Activated CD4-positive, alpha-beta T cell treated with anti-CD3 and anti-CD28 coated beads, Interleukin-2, amount 10 ng/mL, durations not matched to agents 7 days and 5 days (primary cell): ENCODE data around the gene KCP. TPM values are rescaled to one million over a fixed set of nuclear protein-coding genes. Genes with fewer than 3 reads are reported as not detected.
A peak's percentile ranks its signal among the peaks of the same experiment; 100 is the strongest.

Experiments
- CTCF ChIA-PET: fragments of 350-600 bp; sonication (Branson Sonifier 250); formaldehyde crosslinking; loops from one replicate; lab custom pipeline; 2021; ENCODE audit warnings: antibody characterized with exemption; lab: Charles Lee
- POLR2A ChIA-PET: fragments of 350-600 bp; sonication (Branson Sonifier 250); formaldehyde crosslinking; loops from one replicate; lab custom pipeline; 2021; ENCODE audit warnings: antibody characterized with exemption; lab: Charles Lee
- DNase-seq: peaks from one replicate; pipeline ENCODE4 v3.0.0-alpha.2; 2020
- H3K27ac Mint-ChIP-seq: one replicate; pipeline ENCODE4 v1.8.0; 2021; ENCODE audit warnings: mild to moderate bottlenecking, moderate library complexity, mixed read lengths
- H3K27me3 Mint-ChIP-seq: one replicate; pipeline ENCODE4 v1.8.0; 2021; ENCODE audit warnings: mixed read lengths
- H3K36me3 Mint-ChIP-seq: one replicate; pipeline ENCODE4 v1.8.0; 2021; ENCODE audit warnings: low read depth, mixed read lengths
- H3K4me1 Mint-ChIP-seq: one replicate; pipeline ENCODE4 v1.8.0; 2021; ENCODE audit warnings: mixed read lengths
- H3K4me3 Mint-ChIP-seq: one replicate; pipeline ENCODE4 v1.8.0; 2021; ENCODE audit warnings: mild to moderate bottlenecking, moderate library complexity, mixed read lengths
- H3K9me3 Mint-ChIP-seq: one replicate; pipeline ENCODE4 v1.8.0; 2021; ENCODE audit warnings: mixed read lengths
- total RNA-seq, 2 experiments: library from RNA; stranded (reverse); gene quantifications; one replicate each; pipeline ENCODE4 v1.2.3, GENCODE V29; 2021

The KCP gene
- total RNA-seq, 2 experiments from 2014 or later: 0.10 to 0.12 TPM

GRCh38 chr7:128841921-128842673 lies 68.4 kb downstream of the KCP start:
- H3K4me3 Mint-ChIP-seq: no peak overlapping the region
- no peaks in the 10 kb centered on the region for H3K27me3 Mint-ChIP-seq
- H3K4me1 Mint-ChIP-seq: no peaks in the 10 kb centered on the region
- no peak overlapping the region for H3K27ac Mint-ChIP-seq
- no peaks in the 10 kb centered on the region for H3K36me3 Mint-ChIP-seq
- DNase-seq: peak; percentile 53
- no peaks in the 10 kb centered on the region for H3K9me3 Mint-ChIP-seq
- POLR2A ChIA-PET: no interaction called here
- CTCF ChIA-PET: interaction anchor here (1.0 to 1.9 kb wide), 8 partner anchors 11 to 362 kb away, joined by 3 to 6 read pairs (median 4); no protein-coding TSS in a partner anchor

- Mint-ChIP-seq H3K4me3 (no peak overlapping the region), H3K27ac (no peak overlapping the region), H3K36me3 (no peaks in the 10 kb centered on the region), H3K27me3 (no peaks in the 10 kb centered on the region), H3K9me3 (no peaks in the 10 kb centered on the region), H3K4me1 (no peaks in the 10 kb centered on the region)
- DNase-seq: no peak
- CTCF ChIA-PET: interaction anchor here (0.6 to 1.7 kb wide), 7 partner anchors 10 to 919 kb away, joined by 3 to 6 read pairs (median 4); no protein-coding TSS in a partner anchor
- POLR2A ChIA-PET: no interaction called here
Observed at GRCh38 chr7:128841171-128841690, 69.3 kb downstream of the KCP start.

GRCh38 chr7:128840326-128841170 lies 70.0 kb downstream of the KCP start:
- Mint-ChIP-seq H3K27ac (no peak overlapping the region), H3K27me3 (no peaks in the 10 kb centered on the region), H3K4me3 (no peak overlapping the region), H3K9me3 (no peaks in the 10 kb centered on the region), H3K36me3 (no peaks in the 10 kb centered on the region), H3K4me1 (no peaks in the 10 kb centered on the region)
- POLR2A ChIA-PET: no interaction called here
- DNase-seq: no peak
- CTCF ChIA-PET: interaction anchor here (1.0 to 1.7 kb wide), 4 partner anchors 9 to 43 kb away, joined by 3 to 6 read pairs (median 4); no protein-coding TSS in a partner anchor

GRCh38 chr7:128839751-128840177 lies 70.7 kb downstream of the KCP start:
- H3K27ac Mint-ChIP-seq: no peak overlapping the region
- ChIA-PET CTCF (interaction anchor here (1.4 kb wide), 1 partner anchor 44 kb away, joined by 3 read pairs; no protein-coding TSS in a partner anchor), POLR2A (no interaction called here)
- no peaks in the 10 kb centered on the region for H3K9me3 Mint-ChIP-seq
- DNase-seq: no peak
- no peak overlapping the region for H3K4me3 Mint-ChIP-seq
- no peaks in the 10 kb centered on the region for H3K36me3 Mint-ChIP-seq
- no peaks in the 10 kb centered on the region for H3K27me3 Mint-ChIP-seq
- no peaks in the 10 kb centered on the region for H3K4me1 Mint-ChIP-seq

GRCh38 chr7:128838981-128839731 lies 71.4 kb downstream of the KCP start:
- Mint-ChIP-seq H3K27me3 (no peaks in the 10 kb centered on the region), H3K4me3 (no peak overlapping the region), H3K9me3 (no peaks in the 10 kb centered on the region), H3K36me3 (no peaks in the 10 kb centered on the region), H3K4me1 (no peaks in the 10 kb centered on the region), H3K27ac (no peak overlapping the region)
- CTCF ChIA-PET: no interaction called here
- POLR2A ChIA-PET: no interaction called here
- no peak for DNase-seq

- POLR2A ChIA-PET: no interaction called here
- no peak for DNase-seq
- CTCF ChIA-PET: no interaction called here
Observed at GRCh38 chr7:128838109-128838779, 72.3 kb downstream of the KCP start.

GRCh38 chr7:128837521-128837921 lies 73.0 kb downstream of the KCP start:
- CTCF ChIA-PET: interaction anchor here (0.5 kb wide), 1 partner anchor 341 kb away, joined by 3 read pairs; no protein-coding TSS in a partner anchor
- Mint-ChIP-seq H3K9me3 (no peaks in the 10 kb centered on the region), H3K36me3 (no peaks in the 10 kb centered on the region), H3K27me3 (peaks cover 2% of the 10 kb centered on the region), H3K27ac (no peak overlapping the region), H3K4me3 (no peak overlapping the region), H3K4me1 (no peaks in the 10 kb centered on the region)
- DNase-seq: no peak
- POLR2A ChIA-PET: no interaction called here

More at GRCh38 chr7:128838109-128838779, 72.3 kb downstream of the KCP start:
- Mint-ChIP-seq H3K27me3 (peaks cover 2% of the 10 kb centered on the region), H3K4me3 (no peak overlapping the region), H3K9me3 (no peaks in the 10 kb centered on the region), H3K4me1 (no peaks in the 10 kb centered on the region), H3K27ac (no peak overlapping the region), H3K36me3 (no peaks in the 10 kb centered on the region)

GRCh38 chr7:128836729-128837348 lies 73.7 kb downstream of the KCP start:
- Mint-ChIP-seq H3K27ac (no peak overlapping the region), H3K4me1 (no peaks in the 10 kb centered on the region), H3K4me3 (no peak overlapping the region), H3K27me3 (peaks cover 4% of the 10 kb centered on the region), H3K36me3 (no peaks in the 10 kb centered on the region), H3K9me3 (no peaks in the 10 kb centered on the region)
- ChIA-PET POLR2A (no interaction called here), CTCF (interaction anchor here (0.5 to 2.3 kb wide), 2 partner anchors 47 to 342 kb away, joined by 3 to 8 read pairs; no protein-coding TSS in a partner anchor)
- no peak for DNase-seq

- ChIA-PET CTCF (interaction anchor here (0.5 to 2.3 kb wide), 4 partner anchors 21 to 1224 kb away, joined by 3 to 8 read pairs (median 4); no protein-coding TSS in a partner anchor), POLR2A (no interaction called here)
- no peaks in the 10 kb centered on the region for H3K9me3 Mint-ChIP-seq
- DNase-seq: no peak
- peaks cover 5% of the 10 kb centered on the region for H3K4me1 Mint-ChIP-seq
- no peak overlapping the region for H3K4me3 Mint-ChIP-seq
- H3K27me3 Mint-ChIP-seq: peaks cover 11% of the 10 kb centered on the region
- no peak overlapping the region for H3K27ac Mint-ChIP-seq
- H3K36me3 Mint-ChIP-seq: no peaks in the 10 kb centered on the region
Observed at GRCh38 chr7:128835790-128836641, 74.5 kb downstream of the KCP start.

- Mint-ChIP-seq H3K27ac (no peak overlapping the region), H3K4me1 (peaks cover 11% of the 10 kb centered on the region), H3K4me3 (no peak overlapping the region), H3K9me3 (no peaks in the 10 kb centered on the region), H3K27me3 (peaks cover 17% of the 10 kb centered on the region), H3K36me3 (no peaks in the 10 kb centered on the region)
- CTCF ChIA-PET: interaction anchor here (0.5 to 2.3 kb wide), 4 partner anchors 20 to 1225 kb away, joined by 3 to 8 read pairs (median 4); no protein-coding TSS in a partner anchor
- DNase-seq: no peak
- POLR2A ChIA-PET: no interaction called here
Observed at GRCh38 chr7:128835231-128835751, 75.2 kb downstream of the KCP start.
